Epithelial cell of proximal tubule (primary cell): ENCODE measurements around the gene NAT14. TPM values are rescaled to one million over a fixed set of nuclear protein-coding genes. Genes with fewer than 3 reads are reported as not detected.

Source experiments
- DNase-seq: peaks from one replicate; pipeline ENCODE4 v3.0.0-alpha.2; 2011; ENCODE audit warnings: low read depth
- H3K4me3 ChIP-seq: 2 replicates; pipeline ENCODE4 v1.5.1; 2011; ENCODE audit warnings: low read depth, mild to moderate bottlenecking, low read length
- CTCF ChIP-seq: conservative IDR thresholded peaks from 2 replicates; pipeline ENCODE4 v1.5.1; 2012; ENCODE audit warnings: low read depth, mild to moderate bottlenecking, low read length
- total RNA-seq: library from RNA; depleted of rRNA; stranded (reverse); fragments of >200 nt; gene quantifications from 2 replicates; pipeline ENCODE4 v1.2.3, GENCODE V29; 2015

Gene NAT14
- total RNA-seq, 1 donor from 2014 or later = 29.2 TPM

- TF ChIP-seq CTCF = no peak
- H3K4me3 ChIP-seq = no peak overlapping the region
- DNase-seq = no peak
These were observed 17.4 kb downstream of the NAT14 start for GRCh38 chr19:55502197-55502952.

GRCh38 chr19:55503157-55503501, 18.1 kb downstream of the NAT14 start:
- DNase-seq = no peak
- no peak for TF ChIP-seq CTCF
- no peak overlapping the region for H3K4me3 ChIP-seq

GRCh38 chr19:55503502-55504251, 18.7 kb downstream of the NAT14 start:
- peak; percentile 36 for DNase-seq
- peak; percentile 91 for TF ChIP-seq CTCF
- peak overlapping the region; percentile 61 for H3K4me3 ChIP-seq

DNA sequence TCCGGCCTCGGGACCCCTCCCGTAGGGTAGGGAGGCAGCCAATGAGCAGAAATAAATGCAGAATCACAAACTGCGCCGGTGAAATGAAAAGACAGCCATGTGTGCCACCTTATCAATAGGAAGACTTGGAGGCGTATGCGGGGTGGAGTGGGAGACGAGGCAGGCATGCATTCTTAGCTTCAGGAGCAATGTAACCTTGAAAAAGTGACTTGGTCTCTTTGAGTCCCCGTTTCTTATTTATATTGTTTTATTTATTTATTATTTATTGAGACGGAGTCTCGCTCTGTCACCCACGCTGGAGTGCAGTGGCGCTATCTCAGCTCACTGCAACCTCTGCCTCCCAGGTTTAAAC, 19.2 kb downstream of the NAT14 start:
- no peak for TF ChIP-seq CTCF
- H3K4me3 ChIP-seq = no peak overlapping the region

DNA sequence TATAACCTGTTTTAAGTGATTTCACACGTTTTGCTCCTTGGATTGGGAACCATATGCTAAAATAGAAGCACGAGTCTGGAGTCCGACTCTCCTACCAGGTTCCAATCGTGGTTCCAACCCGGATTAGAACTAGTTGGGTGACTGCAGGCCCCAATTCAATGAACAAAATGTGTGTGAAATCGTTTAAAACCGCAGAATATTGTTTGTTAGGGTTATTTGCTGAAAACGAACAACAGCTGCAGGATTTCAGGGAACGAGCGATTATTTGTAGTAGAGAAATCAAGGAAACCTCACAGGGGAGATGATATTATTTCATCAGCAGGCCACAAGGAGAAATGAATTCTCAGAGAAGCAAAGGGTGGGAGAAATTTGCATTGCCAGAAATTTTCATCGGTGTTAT, 20.0 kb downstream of the NAT14 start:
- no peak for TF ChIP-seq CTCF
- DNase-seq = no peak
- H3K4me3 ChIP-seq = no peak overlapping the region

More for the DNA sequence above, 19.2 kb downstream of the NAT14 start:
- no peak for DNase-seq

DNA sequence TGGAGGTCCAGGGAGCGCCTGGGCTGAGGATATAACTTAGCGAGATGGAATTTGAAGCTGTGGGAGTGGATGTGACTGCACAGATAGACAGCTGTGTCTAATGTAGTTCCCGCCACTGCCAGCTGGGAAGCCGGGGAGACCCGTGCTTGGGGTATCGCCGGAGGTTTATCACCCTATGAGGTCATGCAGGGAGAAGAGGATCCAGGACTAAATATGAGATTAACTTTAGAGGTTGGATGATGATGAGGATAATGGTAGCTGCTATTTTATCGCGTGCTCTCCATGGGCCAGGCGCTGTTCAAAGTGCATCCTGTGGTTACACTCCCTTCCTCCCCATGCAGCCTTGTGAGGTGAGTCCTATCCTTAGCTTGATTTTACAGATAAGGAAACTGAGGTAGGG, 23.1 kb downstream of the NAT14 start:
- no peak for DNase-seq
- no peak for TF ChIP-seq CTCF

More for the DNA sequence above, 23.1 kb downstream of the NAT14 start:
- no peak overlapping the region for H3K4me3 ChIP-seq
